ENCODE measurements around the gene FLAD1.

DNA sequence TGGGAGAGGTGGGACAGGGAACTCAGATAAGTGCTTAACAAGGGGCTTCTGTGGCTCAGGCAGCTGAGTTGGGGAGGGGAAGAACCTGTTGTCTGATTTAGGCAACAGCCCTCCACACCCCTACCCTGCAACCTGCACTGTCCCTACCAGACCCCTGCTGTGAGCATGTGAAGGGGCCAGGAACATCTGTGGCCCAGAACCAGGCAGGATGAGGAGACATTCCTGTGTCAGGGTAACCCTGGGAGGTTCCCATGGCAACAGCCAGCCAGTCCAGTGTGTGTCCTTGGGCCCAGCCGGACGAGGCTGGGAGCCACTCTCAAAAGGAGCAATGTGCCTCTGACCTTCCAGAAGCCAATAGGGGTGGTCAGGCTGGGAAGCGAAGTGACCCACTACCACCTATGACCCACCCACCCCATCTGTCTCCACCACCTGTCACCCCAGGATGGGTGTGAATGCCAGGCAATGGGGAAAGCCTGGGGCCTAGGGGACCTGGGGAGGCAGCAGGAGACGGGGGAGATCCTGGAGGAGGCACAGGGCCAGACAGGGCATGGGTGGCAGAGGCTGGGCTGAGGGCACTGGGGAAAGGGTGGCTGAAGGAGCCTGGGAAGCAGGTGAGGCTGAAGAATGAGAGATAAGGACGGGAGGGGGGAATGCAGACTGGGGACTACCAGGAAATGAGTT, 41.7 kb upstream of the FLAD1 start:
- no peak for TF ChIP-seq ELF4 (IDR thresholded peaks at IDR 0.05)
- no peak for TF ChIP-seq SP1 (IDR thresholded peaks at IDR 0.05)
- TF ChIP-seq BHLHE40 (IDR thresholded peaks at IDR 0.05; ENCODE audit: borderline replicate concordance) = no peak

All from HEK293T (cell line).